HFF-Myc (cell line): ENCODE data around the gene UCN.

ENCODE experiments used
- DNase-seq: peaks from one replicate; pipeline ENCODE4 v3.0.0-alpha.2; 2011; ENCODE audit warnings: low read depth; ENCODE audit errors: extremely low read depth
- H3K4me3 ChIP-seq: replicated peaks from 2 replicates; pipeline ENCODE4 v1.5.1; 2011; ENCODE audit warnings: low read depth, mild to moderate bottlenecking, control low read depth, low read length
- CTCF ChIP-seq: IDR thresholded peaks from 2 replicates; pipeline ENCODE4 v1.5.1; 2012; ENCODE audit warnings: mild to moderate bottlenecking, low read depth, low read length, control low read depth; ENCODE audit errors: missing control alignments

Gene UCN

GRCh38 chr2:27315122-27315521 lies 6.9 kb upstream of the UCN start:
- DNase-seq, result no peak
- no peak overlapping the region for H3K4me3 ChIP-seq
- TF ChIP-seq CTCF, result no peak

DNA sequence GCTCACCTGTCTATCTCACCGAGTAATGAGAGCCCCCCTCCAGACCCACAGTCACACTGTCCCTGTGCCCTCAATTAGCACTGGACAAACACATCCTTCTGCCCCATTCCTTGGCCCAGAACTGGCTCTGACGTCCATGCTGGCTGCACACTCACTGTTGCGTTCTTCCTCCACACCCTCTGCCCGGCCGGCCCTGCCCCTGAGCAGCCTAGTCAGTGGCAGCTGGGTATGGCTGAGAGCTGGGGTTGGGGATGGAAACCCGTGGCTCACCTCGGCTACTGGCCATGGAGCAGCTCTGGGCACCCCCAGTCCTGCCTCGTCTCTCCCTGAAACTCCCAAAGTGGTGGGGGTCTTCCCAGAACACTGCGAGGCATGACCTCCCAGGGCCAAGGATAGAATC lies 6.5 kb upstream of the UCN start:
- H3K4me3 ChIP-seq, result no peak overlapping the region
- no peak for TF ChIP-seq CTCF
- no peak for DNase-seq

DNA sequence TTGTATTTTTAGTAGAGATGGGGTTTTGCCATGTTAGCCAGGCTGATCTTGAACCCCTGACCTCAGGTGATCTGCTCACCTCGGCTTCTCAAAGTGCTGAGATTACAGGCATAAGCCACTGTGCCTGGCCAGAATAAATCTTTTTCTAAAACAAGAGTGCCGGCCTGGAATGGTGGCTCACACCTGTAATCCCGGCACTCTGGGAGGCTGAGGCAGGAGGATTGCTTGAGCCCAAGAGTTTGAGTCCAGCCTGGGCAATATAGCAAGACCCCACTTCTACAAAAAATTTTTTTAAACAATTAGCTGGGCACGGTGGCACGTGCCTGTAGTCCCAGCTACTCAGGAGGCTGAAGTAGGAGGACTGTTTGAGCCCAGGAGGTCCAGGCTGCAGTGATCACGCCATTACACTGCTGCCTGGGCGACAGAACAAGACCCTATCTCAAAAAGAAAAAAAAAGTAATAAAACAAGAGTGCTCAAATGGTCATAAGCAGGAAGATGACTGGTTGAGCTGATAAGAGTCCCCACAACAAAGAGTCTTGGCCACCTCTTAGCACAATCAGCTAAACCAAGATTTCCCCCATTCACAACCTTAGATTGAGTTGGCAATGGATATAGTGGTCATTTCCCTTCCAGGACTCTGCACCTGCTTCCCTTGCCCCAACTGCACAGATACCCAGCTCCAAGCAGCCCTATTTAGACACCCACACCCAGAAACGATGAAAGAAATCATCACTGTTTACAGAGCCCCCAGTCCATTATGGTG lies 5.8 kb upstream of the UCN start:
- no peak for TF ChIP-seq CTCF
- no peak overlapping the region for H3K4me3 ChIP-seq
- no peak for DNase-seq

DNA sequence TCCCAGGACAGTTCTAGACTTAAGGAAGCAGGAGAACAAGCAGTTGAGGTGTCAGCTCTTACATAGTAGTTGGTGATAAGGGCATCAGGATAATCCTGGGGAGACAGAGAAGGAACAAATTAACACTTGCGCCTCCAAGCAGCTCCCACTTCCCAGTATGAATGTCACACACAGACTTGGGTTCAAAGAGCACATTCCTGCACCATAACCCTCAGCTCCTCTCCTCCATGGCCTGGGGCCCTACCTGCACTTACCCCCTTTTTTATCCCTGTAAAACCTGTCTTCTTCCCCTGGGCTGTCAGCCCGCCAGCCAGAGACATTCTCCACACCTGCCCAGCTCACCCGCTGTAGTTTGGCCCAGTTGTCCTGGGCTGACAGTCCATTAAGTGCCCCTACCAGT lies 3.9 kb upstream of the UCN start:
- TF ChIP-seq CTCF, result no peak
- H3K4me3 ChIP-seq, result no peak overlapping the region
- DNase-seq, result no peak

DNA sequence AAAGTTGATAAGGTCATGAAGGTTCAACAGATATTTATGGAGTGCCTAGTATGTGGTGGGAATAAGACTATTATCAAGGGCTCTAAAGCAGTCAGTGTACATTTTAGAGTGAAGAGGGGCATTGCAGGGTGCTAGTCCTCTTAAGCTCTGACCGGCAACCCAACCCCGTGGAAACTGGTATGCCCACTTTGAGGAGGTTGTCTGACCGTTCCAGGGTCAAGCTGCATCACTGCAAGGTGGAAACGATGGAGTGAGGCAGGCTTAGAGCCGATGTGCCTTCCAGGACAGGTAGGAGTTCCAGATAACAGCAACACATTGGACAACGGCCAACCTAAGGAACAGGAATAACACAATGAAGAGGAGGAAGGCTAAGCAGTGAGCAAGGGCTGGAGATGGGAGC lies 1.4 kb upstream of the UCN start:
- no peak overlapping the region for H3K4me3 ChIP-seq
- no peak for DNase-seq
- no peak for TF ChIP-seq CTCF

DNA sequence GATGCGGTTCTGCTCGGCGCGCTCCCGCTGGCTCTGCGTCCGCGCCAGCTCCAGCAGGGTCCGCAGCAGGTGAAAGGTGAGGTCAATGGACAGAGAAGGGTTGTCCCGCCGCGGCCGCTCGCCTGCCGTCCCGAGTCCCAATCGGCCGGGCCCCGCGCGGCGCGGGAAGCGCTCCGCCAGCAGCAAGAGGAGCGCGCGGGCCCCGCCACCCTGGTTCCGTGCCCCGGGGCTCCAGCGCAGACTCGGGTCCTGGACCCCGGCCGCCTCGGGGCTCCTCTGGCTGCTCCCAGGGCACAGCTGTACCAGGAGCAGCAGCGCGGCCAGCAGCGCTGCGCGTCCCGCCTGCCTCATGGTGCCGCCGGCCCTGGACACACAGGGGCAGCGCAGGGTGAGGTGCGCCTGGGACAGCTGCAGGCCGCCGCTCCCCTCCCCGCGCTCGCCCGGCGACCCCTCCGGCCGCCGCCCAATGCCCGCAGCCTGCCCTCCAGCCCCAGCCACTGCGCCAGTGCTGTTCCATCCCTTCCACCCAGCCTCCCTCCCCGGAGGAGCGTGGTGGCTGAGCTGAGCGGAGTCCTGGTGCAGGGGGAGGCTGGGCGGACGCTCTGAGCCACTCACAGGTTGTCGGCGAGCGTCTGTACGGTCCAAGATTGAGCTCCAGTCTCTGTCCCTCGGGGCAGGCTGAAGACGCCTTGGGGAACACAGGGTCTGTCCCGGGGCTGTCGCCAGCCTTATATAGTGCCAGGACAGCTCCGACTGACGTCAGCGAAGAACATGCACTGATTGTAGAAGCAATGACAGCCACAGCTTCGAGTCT lies 493 bp downstream of the UCN start:
- no peak for TF ChIP-seq CTCF
- DNase-seq, result no peak

More for the DNA sequence above, 493 bp downstream of the UCN start:
- H3K4me3 ChIP-seq, result no peak overlapping the region
